ENCODE measurements around the gene ZNF214.

The ZNF214 gene

GRCh38 chr11:7020183-7020917 lies at the start of gene ZNF214, which contains the start of gene NLRP14:
TSS of gene ZNF214 (minus strand) at chr11:7020346. CDS start at chr11:7002835, 17,511 bp downstream.
TSS of gene NLRP14 (plus strand) at chr11:7020479. CDS start at chr11:7038587, 18,108 bp downstream.
- peak; percentile 87 to 94 for DNase-seq

GRCh38 chr11:7062534-7062933 lies 42.4 kb upstream of the ZNF214 start:
- DNase-seq: no peak

- no peak for DNase-seq
Measured at GRCh38 chr11:7060868-7061267, 40.7 kb upstream of the ZNF214 start.

- no peak for DNase-seq
Measured at GRCh38 chr11:7057641-7058040, 37.5 kb upstream of the ZNF214 start.

- no peak for DNase-seq
Measured at GRCh38 chr11:7056828-7057513, 36.8 kb upstream of the ZNF214 start.

GRCh38 chr11:7050191-7050590 lies 30.0 kb upstream of the ZNF214 start:
- no peak for DNase-seq

GRCh38 chr11:7046474-7047175 lies 26.5 kb upstream of the ZNF214 start:
- no peak for DNase-seq

- DNase-seq: no peak
Measured at GRCh38 chr11:7034019-7034418, 13.9 kb upstream of the ZNF214 start.

GRCh38 chr11:7032692-7033091 lies 12.5 kb upstream of the ZNF214 start:
- no peak for DNase-seq

- peak in 1 of 2 experiments; percentile 25 for DNase-seq
Measured at GRCh38 chr11:7031471-7031871, 11.3 kb upstream of the ZNF214 start.

- no peak for DNase-seq
Measured at GRCh38 chr11:7030836-7031235, 10.7 kb upstream of the ZNF214 start.

GRCh38 chr11:7028141-7028540 lies 8.0 kb upstream of the ZNF214 start:
- no peak for DNase-seq

- no peak for DNase-seq
Measured at GRCh38 chr11:7021318-7021717, 1.2 kb upstream of the ZNF214 start.

- DNase-seq: peak in 1 of 2 experiments; percentile 12
Measured at GRCh38 chr11:7019500-7020182, 505 bp downstream of the ZNF214 start.

- no peak for DNase-seq
Measured at GRCh38 chr11:7016011-7016410, 4.1 kb downstream of the ZNF214 start.

GRCh38 chr11:7014118-7014517 lies 6.0 kb downstream of the ZNF214 start:
- no peak for DNase-seq

GRCh38 chr11:7004482-7004881 lies 15.7 kb downstream of the ZNF214 start:
- DNase-seq: no peak

- DNase-seq: no peak
Measured at GRCh38 chr11:6995703-6996102, 24.4 kb downstream of the ZNF214 start.

- DNase-seq: peak in 1 of 2 experiments; percentile 20
Measured at GRCh38 chr11:6992457-6993417, 27.4 kb downstream of the ZNF214 start.

- no peak for DNase-seq
Measured at GRCh38 chr11:6992026-6992425, 28.1 kb downstream of the ZNF214 start.

- DNase-seq: no peak
Measured at GRCh38 chr11:6991227-6991626, 28.9 kb downstream of the ZNF214 start.

GRCh38 chr11:6988506-6988905 lies 31.6 kb downstream of the ZNF214 start:
- no peak for DNase-seq
